ENCODE results near the gene RTL5. TPM values are rescaled to one million over a fixed set of nuclear protein-coding genes. Genes with fewer than 3 reads are reported as not detected.
A peak's percentile ranks its signal among the peaks of the same experiment; 100 is the strongest.

RTL5 gene
- total RNA-seq, 1 experiment from 2014 or later = 0.07 TPM

DNA sequence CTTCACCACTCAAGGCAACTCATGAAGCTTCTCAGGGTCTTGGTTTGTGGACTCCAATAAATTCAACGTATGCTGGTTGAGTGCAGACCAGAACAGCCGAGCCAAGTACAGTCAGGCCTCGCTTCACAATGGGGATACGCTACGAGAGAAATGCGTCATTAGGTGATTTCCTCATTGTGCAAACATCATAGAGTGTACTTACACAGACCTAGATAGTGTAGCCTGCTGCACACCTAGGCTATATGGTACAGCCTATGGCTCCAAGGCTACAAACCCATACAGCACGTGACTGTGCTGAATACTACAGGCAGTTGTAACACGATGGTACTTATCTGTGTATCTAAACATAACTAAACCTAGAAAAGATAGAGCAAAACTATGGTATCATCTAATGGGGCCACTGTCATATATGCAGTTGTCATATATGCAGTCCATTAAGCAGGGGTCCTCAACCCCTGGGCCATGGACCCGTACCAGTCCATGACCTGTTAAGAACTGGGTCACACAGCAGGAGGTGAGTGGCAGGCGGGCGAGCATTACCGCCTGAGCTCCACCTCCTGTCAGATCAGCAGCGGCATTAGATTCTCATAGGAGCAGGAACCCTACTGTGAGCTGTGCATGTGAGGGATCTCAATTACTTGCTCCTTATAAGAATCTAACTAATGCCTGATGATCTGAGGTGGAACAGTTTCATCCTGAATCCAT is 31.5 kb downstream of the RTL5 start:
- Histone ChIP-seq H3K36me3 (ENCODE audit: insufficient read depth, low read length) (no peaks in the 10 kb centered on the region), H3K4me3 (ENCODE audit: low read length) (no peak overlapping the region), H3K4me2 (ENCODE audit: low read depth, low read length, poor library complexity, severe bottlenecking) (no peak overlapping the region), H3K9me2 (replicated peaks; ENCODE audit: insufficient read depth, low read length) (no peaks in the 10 kb centered on the region), H3K27me3 (ENCODE audit: low read length) (no peaks in the 10 kb centered on the region; the same call in 1 of the 2 replicates), H3K79me2 (ENCODE audit: low read length) (no peaks in the 10 kb centered on the region), H3K9ac (ENCODE audit: low read length) (no peak overlapping the region), H3K27ac (ENCODE audit: low read length) (no peak overlapping the region), H3K4me1 (ENCODE audit: low read length) (no peaks in the 10 kb centered on the region), H3K9me3 (ENCODE audit: low read length) (no peaks in the 10 kb centered on the region), H2AFZ (ENCODE audit: low read length) (no peak overlapping the region), H4K20me1 (ENCODE audit: insufficient read depth, low read depth, low read length) (no peaks in the 10 kb centered on the region)
- DNase-seq = no peak

DNA sequence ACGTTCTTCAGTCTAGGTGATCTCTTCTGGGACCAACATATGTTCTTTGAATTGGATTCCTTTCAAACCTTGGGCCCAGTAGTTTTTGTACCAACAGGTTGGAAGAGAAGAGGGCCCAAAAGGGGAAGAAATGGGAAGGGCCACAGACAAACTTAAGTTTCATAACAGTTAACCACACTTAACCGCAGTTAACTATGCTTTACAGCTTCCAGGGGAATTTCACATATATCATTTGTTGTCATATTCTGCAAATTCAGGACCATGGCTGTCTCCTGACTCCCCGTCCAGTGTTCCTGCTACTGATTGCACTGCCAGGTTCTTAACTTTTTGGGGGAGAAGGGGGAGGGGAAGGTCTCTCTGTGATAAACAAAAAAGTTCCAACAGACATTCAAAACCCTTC is 34.6 kb downstream of the RTL5 start:
- Histone ChIP-seq H3K79me2 (ENCODE audit: low read length) (no peaks in the 10 kb centered on the region), H3K9me2 (replicated peaks; ENCODE audit: insufficient read depth, low read length) (no peaks in the 10 kb centered on the region), H3K4me2 (ENCODE audit: low read depth, low read length, poor library complexity, severe bottlenecking) (no peak overlapping the region), H3K9me3 (ENCODE audit: low read length) (no peaks in the 10 kb centered on the region), H3K27ac (ENCODE audit: low read length) (no peak overlapping the region), H3K27me3 (ENCODE audit: low read length) (no peaks in the 10 kb centered on the region; the same call in 1 of the 2 replicates), H2AFZ (ENCODE audit: low read length) (no peak overlapping the region), H3K9ac (ENCODE audit: low read length) (no peak overlapping the region), H4K20me1 (ENCODE audit: insufficient read depth, low read depth, low read length) (no peaks in the 10 kb centered on the region), H3K4me1 (ENCODE audit: low read length) (peaks cover 3% of the 10 kb centered on the region; the same call in 1 of the 2 replicates), H3K36me3 (ENCODE audit: insufficient read depth, low read length) (no peaks in the 10 kb centered on the region), H3K4me3 (ENCODE audit: low read length) (no peak overlapping the region)
- DNase-seq = no peak

DNA sequence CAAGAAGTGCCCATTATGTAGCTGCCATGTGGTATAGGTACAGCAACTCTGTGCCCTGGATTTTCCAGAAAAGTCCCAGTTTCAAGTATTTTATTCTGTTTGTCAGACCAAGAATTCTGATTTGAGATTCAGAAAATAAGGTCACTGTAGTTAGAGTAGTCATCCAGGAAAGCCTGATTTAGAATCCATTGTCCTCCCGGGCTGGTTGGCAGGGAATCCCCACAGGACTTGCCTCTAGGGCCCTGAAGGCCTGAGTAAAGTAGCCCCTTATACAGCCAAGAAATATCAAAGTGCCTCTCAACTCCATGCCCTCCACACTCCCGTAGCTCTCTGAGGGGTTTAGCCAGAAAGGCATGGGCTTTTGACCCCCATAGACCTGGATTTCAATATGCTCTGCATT is 36.3 kb downstream of the RTL5 start:
- Histone ChIP-seq H3K9ac (ENCODE audit: low read length) (no peak overlapping the region), H3K4me3 (ENCODE audit: low read length) (no peak overlapping the region), H3K79me2 (ENCODE audit: low read length) (no peaks in the 10 kb centered on the region), H3K27me3 (ENCODE audit: low read length) (no peaks in the 10 kb centered on the region), H3K4me2 (ENCODE audit: low read depth, low read length, poor library complexity, severe bottlenecking) (no peak overlapping the region), H3K9me2 (replicated peaks; ENCODE audit: insufficient read depth, low read length) (no peaks in the 10 kb centered on the region), H4K20me1 (ENCODE audit: insufficient read depth, low read depth, low read length) (no peaks in the 10 kb centered on the region), H3K4me1 (ENCODE audit: low read length) (peaks cover 3% of the 10 kb centered on the region; the same call in 1 of the 2 replicates), H2AFZ (ENCODE audit: low read length) (no peak overlapping the region), H3K9me3 (ENCODE audit: low read length) (no peaks in the 10 kb centered on the region), H3K27ac (ENCODE audit: low read length) (no peak overlapping the region), H3K36me3 (ENCODE audit: insufficient read depth, low read length) (no peaks in the 10 kb centered on the region)
- no peak for DNase-seq

DNA sequence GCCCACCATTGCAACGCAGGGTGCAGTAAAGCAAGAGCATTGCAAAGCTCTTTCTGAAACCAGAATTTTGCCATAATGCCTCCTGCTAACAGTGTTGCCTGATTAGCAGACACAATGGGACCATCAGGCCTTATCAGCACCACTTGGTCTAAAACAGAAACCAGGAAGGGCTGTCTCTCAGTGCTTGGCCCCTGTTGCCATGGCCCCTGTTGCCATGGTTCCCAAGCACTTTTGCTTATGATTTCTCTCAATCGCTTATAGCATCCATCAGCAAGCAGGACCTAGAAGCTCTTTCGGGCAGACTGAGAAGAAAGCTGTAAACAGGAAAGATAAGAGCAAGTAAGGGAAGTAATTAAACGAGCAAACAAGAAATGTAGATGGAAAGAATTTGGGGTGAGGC is 36.8 kb downstream of the RTL5 start:
- H3K4me2 ChIP-seq (ENCODE audit: low read depth, low read length, poor library complexity, severe bottlenecking) = no peak overlapping the region
- peak; percentile 68 for DNase-seq
- no peak overlapping the region for H3K9ac ChIP-seq (ENCODE audit: low read length)

DNA sequence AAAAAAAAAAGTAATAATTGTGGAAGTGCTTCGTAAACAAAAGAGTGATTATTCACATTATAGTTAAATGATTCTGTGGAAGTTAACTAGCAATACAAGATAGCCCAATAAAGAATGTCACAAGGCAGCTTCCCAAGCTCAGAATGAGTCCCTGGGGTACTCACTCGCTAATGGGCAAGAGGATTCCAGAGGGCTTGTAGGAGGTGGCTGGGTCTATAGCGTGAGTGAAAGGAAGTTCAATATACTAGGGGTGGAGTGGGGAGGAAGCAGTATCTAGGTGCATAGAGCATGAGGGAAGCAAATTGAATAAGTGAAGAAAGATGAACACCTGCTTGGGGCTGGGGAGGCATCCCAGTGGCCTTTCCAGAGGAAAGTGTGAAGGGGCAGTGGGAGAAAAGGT is 42.5 kb downstream of the RTL5 start:
- H3K4me1 ChIP-seq (ENCODE audit: low read length) = no peaks in the 10 kb centered on the region
- no peaks in the 10 kb centered on the region for H3K36me3 ChIP-seq (ENCODE audit: insufficient read depth, low read length)
- DNase-seq = no peak
- H3K9me2 ChIP-seq (replicated peaks; ENCODE audit: insufficient read depth, low read length) = no peaks in the 10 kb centered on the region
- H3K27ac ChIP-seq (ENCODE audit: low read length) = no peak overlapping the region
- H2AFZ ChIP-seq (ENCODE audit: low read length) = no peak overlapping the region
- no peak overlapping the region for H3K9ac ChIP-seq (ENCODE audit: low read length)
- H4K20me1 ChIP-seq (ENCODE audit: insufficient read depth, low read depth, low read length) = no peaks in the 10 kb centered on the region
- no peak overlapping the region for H3K4me2 ChIP-seq (ENCODE audit: low read depth, low read length, poor library complexity, severe bottlenecking)
- no peaks in the 10 kb centered on the region for H3K27me3 ChIP-seq (ENCODE audit: low read length)
- no peak overlapping the region for H3K4me3 ChIP-seq (ENCODE audit: low read length)
- H3K9me3 ChIP-seq (ENCODE audit: low read length) = no peaks in the 10 kb centered on the region
- H3K79me2 ChIP-seq (ENCODE audit: low read length) = no peaks in the 10 kb centered on the region

More for the DNA sequence above, 36.8 kb downstream of the RTL5 start:
- H3K27me3 ChIP-seq (ENCODE audit: low read length) = no peaks in the 10 kb centered on the region
- no peaks in the 10 kb centered on the region for H3K79me2 ChIP-seq (ENCODE audit: low read length)
- H3K4me3 ChIP-seq (ENCODE audit: low read length) = no peak overlapping the region
- H3K36me3 ChIP-seq (ENCODE audit: insufficient read depth, low read length) = no peaks in the 10 kb centered on the region
- H3K27ac ChIP-seq (ENCODE audit: low read length) = no peak overlapping the region
- H2AFZ ChIP-seq (ENCODE audit: low read length) = no peak overlapping the region
- no peaks in the 10 kb centered on the region for H3K9me2 ChIP-seq (replicated peaks; ENCODE audit: insufficient read depth, low read length)
- peaks cover 3% of the 10 kb centered on the region; the same call in 1 of the 2 replicates for H3K4me1 ChIP-seq (ENCODE audit: low read length)
- no peaks in the 10 kb centered on the region for H4K20me1 ChIP-seq (ENCODE audit: insufficient read depth, low read depth, low read length)
- no peaks in the 10 kb centered on the region for H3K9me3 ChIP-seq (ENCODE audit: low read length)

DNA sequence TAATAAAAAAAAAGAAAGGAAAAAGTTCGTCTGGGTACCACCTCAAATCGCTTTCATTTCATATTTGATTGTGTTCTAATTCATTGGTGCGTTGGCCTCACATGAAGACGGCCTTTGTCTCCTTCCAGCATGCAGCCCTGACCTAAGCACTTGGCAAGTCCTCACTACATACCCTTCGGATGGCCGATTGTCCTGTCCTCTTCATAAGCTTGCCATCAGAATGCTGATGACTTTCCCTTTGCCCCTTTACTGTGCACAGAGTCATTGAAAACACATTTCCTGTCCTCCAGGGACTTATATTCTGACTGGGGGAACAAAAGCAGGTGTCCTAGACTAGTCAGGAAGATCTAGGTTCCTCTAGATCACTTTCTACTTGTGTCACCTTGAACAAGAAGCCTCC is 43.0 kb downstream of the RTL5 start:
- no peaks in the 10 kb centered on the region for H3K27me3 ChIP-seq (ENCODE audit: low read length)
- no peaks in the 10 kb centered on the region for H3K9me3 ChIP-seq (ENCODE audit: low read length)
- no peak overlapping the region for H2AFZ ChIP-seq (ENCODE audit: low read length)
- no peak overlapping the region for H3K4me2 ChIP-seq (ENCODE audit: low read depth, low read length, poor library complexity, severe bottlenecking)
- no peaks in the 10 kb centered on the region for H3K36me3 ChIP-seq (ENCODE audit: insufficient read depth, low read length)
- H3K9me2 ChIP-seq (replicated peaks; ENCODE audit: insufficient read depth, low read length) = no peaks in the 10 kb centered on the region
- H3K4me1 ChIP-seq (ENCODE audit: low read length) = no peaks in the 10 kb centered on the region
- H3K4me3 ChIP-seq (ENCODE audit: low read length) = no peak overlapping the region
- DNase-seq = no peak
- H4K20me1 ChIP-seq (ENCODE audit: insufficient read depth, low read depth, low read length) = no peaks in the 10 kb centered on the region
- no peak overlapping the region for H3K9ac ChIP-seq (ENCODE audit: low read length)
- H3K79me2 ChIP-seq (ENCODE audit: low read length) = no peaks in the 10 kb centered on the region
- H3K27ac ChIP-seq (ENCODE audit: low read length) = no peak overlapping the region

DNA sequence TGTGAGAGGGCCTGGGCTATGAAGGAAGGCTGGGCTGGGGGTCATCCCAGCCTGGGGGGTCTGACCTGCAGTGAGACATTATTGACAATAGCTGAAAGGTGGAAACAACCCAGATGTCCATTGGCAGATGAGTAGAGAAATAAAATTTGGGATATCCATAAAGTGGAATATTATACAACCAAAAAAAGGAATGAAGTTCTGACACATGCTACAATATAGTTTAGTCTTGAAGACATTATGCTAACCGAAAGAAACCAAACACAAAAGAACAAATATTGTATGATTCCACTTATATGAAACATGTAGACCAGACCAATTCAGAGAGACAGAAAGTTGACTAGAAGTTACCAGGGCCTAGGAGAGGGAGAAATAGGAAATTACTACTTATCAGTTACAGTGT is 44.7 kb downstream of the RTL5 start:
- Histone ChIP-seq H3K4me1 (ENCODE audit: low read length) (no peaks in the 10 kb centered on the region), H3K9me2 (replicated peaks; ENCODE audit: insufficient read depth, low read length) (no peaks in the 10 kb centered on the region), H2AFZ (ENCODE audit: low read length) (no peak overlapping the region), H3K9me3 (ENCODE audit: low read length) (no peaks in the 10 kb centered on the region), H3K79me2 (ENCODE audit: low read length) (no peaks in the 10 kb centered on the region), H3K4me2 (ENCODE audit: low read depth, low read length, poor library complexity, severe bottlenecking) (no peak overlapping the region), H3K4me3 (ENCODE audit: low read length) (no peak overlapping the region), H3K27me3 (ENCODE audit: low read length) (no peaks in the 10 kb centered on the region), H3K27ac (ENCODE audit: low read length) (no peak overlapping the region), H3K9ac (ENCODE audit: low read length) (no peak overlapping the region), H4K20me1 (ENCODE audit: insufficient read depth, low read depth, low read length) (no peaks in the 10 kb centered on the region), H3K36me3 (ENCODE audit: insufficient read depth, low read length) (no peaks in the 10 kb centered on the region)
- DNase-seq = no peak

DNA sequence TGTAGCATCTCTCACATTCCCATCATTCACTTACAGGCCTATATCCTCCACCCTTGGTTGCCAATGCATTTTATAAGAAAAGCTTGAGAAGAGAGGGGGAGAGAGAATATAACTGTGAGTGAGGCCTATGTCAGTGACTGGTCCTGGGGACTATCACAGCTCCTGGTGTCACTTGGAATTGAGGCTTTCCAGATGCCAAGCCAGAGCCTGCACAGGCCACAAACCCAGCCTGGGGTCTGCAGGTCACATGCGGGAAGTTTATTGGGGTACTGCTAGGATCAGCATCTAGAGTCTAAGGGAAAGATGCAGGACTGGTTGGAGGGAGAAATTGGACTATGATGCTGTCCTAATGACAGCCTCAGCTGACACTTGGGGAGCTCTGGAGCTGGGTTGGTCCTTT is 47.6 kb downstream of the RTL5 start:
- Histone ChIP-seq H3K36me3 (ENCODE audit: insufficient read depth, low read length) (no peaks in the 10 kb centered on the region), H3K9me3 (ENCODE audit: low read length) (no peaks in the 10 kb centered on the region), H3K79me2 (ENCODE audit: low read length) (no peaks in the 10 kb centered on the region), H3K27ac (ENCODE audit: low read length) (no peak overlapping the region), H3K27me3 (ENCODE audit: low read length) (no peaks in the 10 kb centered on the region), H3K9me2 (replicated peaks; ENCODE audit: insufficient read depth, low read length) (no peaks in the 10 kb centered on the region), H3K4me2 (ENCODE audit: low read depth, low read length, poor library complexity, severe bottlenecking) (no peak overlapping the region), H3K4me3 (ENCODE audit: low read length) (no peak overlapping the region), H4K20me1 (ENCODE audit: insufficient read depth, low read depth, low read length) (no peaks in the 10 kb centered on the region), H3K9ac (ENCODE audit: low read length) (no peak overlapping the region), H3K4me1 (ENCODE audit: low read length) (no peaks in the 10 kb centered on the region), H2AFZ (ENCODE audit: low read length) (no peak overlapping the region)
- no peak for DNase-seq
